ENCODE results near the gene PRKN.

- TF ChIP-seq EZH2 (IDR thresholded peaks at IDR 0.05; ENCODE audit: borderline replicate concordance, low read depth, low read length, poor library complexity, severe bottlenecking): no peak
- TF ChIP-seq CTCF (conservative IDR thresholded peaks at IDR 0.05; ENCODE audit: low read depth, low read length): no peak
These were observed 1320.5 kb downstream of the PRKN start for GRCh38 chr6:161407115-161407514.

All from A673 (cell line).